SK-N-SH treated with all-trans-retinoic acid at 6 μM for 48 hours (cell line): Measurements from ENCODE around the gene SAMD4A.

Experiments
- GLIS3 ChIP-seq: fragments of 250-450 bp; sonication (Bioruptor Pico); IDR thresholded peaks from 2 replicates; pipeline ENCODE4 v1.5.0; 2020; ENCODE audit warnings: mild to moderate bottlenecking, moderate library complexity
- PPARA ChIP-seq: fragments of 250-450 bp; sonication (Bioruptor Pico); IDR thresholded peaks from 2 replicates; pipeline ENCODE4 v1.5.0; 2020; ENCODE audit warnings: mild to moderate bottlenecking, borderline replicate concordance
- TCF4 ChIP-seq: fragments of 250-450 bp; sonication (Bioruptor Pico); IDR thresholded peaks from 2 replicates; pipeline ENCODE4 v1.8.0; 2021; ENCODE audit warnings: mild to moderate bottlenecking, moderate library complexity, borderline replicate concordance
- TOX ChIP-seq: fragments of 250-450 bp; sonication (Bioruptor Pico); IDR thresholded peaks from 2 replicates; pipeline ENCODE4 v1.8.0; 2021; ENCODE audit warnings: mild to moderate bottlenecking, moderate library complexity, borderline replicate concordance
- ZFP3 ChIP-seq: fragments of 250-450 bp; sonication (Bioruptor Pico); IDR thresholded peaks from 2 replicates; pipeline ENCODE4 v1.5.0; 2020; ENCODE audit warnings: mild to moderate bottlenecking, moderate library complexity
- ZNF565 ChIP-seq: fragments of 450-650 bp; formaldehyde crosslinking; conservative IDR thresholded peaks from 2 replicates; pipeline ENCODE4 v1.5.0; 2020; ENCODE audit warnings: low read depth, mild to moderate bottlenecking, moderate library complexity
- TF ChIP-seq, protein P1 (sequence below): fragments of 250-450 bp; sonication (Bioruptor Pico); IDR thresholded peaks from 2 replicates; pipeline ENCODE4 v1.5.1; 2020; ENCODE audit warnings: low read depth, mild to moderate bottlenecking, moderate library complexity
- TF ChIP-seq, protein P2 (sequence below): fragments of 250-450 bp; sonication (Bioruptor Pico); IDR thresholded peaks from 2 replicates; pipeline ENCODE4 v1.5.1; 2021; ENCODE audit warnings: mild to moderate bottlenecking, moderate library complexity

DNA sequence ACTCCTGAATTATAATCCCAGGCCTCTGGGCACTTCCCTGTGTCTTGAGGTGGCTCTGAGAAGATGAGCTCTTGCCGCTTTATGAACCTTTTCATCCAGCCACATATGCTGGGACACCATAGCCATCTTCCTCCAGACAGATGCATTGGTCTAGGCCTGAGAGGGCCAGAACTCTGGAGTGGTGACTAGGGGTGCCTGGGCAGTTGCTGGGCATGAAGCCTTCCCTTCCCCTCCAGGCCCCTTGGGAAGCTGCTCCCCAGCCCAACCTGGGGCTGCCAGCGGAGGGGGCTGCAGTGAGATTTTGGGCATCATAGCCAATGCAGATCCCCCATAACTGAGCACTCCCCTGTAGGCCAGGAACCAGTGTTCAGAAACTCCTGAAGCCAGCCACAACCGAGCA, 200.5 kb downstream of the SAMD4A start:
- TF ChIP-seq GLIS3 (CRISPR knock-in tag) (no peak), ZFP3 (CRISPR knock-in tag) (no peak), TOX (no peak), TCF4 (no peak), PPARA (no peak), ZNF565 (CRISPR knock-in tag) (no peak)
- TF ChIP-seq, protein P1, sequence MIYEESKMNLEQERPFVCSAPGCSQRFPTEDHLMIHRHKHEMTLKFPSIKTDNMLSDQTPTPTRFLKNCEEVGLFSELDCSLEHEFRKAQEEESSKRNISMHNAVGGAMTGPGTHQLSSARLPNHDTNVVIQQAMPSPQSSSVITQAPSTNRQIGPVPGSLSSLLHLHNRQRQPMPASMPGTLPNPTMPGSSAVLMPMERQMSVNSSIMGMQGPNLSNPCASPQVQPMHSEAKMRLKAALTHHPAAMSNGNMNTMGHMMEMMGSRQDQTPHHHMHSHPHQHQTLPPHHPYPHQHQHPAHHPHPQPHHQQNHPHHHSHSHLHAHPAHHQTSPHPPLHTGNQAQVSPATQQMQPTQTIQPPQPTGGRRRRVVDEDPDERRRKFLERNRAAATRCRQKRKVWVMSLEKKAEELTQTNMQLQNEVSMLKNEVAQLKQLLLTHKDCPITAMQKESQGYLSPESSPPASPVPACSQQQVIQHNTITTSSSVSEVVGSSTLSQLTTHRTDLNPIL (CRISPR knock-in tag), result no peak
- TF ChIP-seq, protein P2, sequence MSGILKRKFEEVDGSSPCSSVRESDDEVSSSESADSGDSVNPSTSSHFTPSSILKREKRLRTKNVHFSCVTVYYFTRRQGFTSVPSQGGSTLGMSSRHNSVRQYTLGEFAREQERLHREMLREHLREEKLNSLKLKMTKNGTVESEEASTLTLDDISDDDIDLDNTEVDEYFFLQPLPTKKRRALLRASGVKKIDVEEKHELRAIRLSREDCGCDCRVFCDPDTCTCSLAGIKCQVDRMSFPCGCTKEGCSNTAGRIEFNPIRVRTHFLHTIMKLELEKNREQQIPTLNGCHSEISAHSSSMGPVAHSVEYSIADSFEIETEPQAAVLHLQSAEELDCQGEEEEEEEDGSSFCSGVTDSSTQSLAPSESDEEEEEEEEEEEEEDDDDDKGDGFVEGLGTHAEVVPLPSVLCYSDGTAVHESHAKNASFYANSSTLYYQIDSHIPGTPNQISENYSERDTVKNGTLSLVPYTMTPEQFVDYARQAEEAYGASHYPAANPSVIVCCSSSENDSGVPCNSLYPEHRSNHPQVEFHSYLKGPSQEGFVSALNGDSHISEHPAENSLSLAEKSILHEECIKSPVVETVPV (CRISPR knock-in tag), result no peak
